GM21526 (cell line): ENCODE results near the gene FAHD1.
"Not testable (repeated sequence)": the region's sequence is repeated elsewhere in the genome, so short reads cannot be mapped to it uniquely, and the experiment has no call there.

Source experiments
- ATAC-seq: cut with Tn5 transposase; IDR thresholded peaks from one replicate; pipeline ENCODE4 v1.9.1; 2021; ENCODE audit warnings: moderate library complexity; ENCODE audit not compliant: unreplicated experiment, low FRiP score

Gene FAHD1

DNA sequence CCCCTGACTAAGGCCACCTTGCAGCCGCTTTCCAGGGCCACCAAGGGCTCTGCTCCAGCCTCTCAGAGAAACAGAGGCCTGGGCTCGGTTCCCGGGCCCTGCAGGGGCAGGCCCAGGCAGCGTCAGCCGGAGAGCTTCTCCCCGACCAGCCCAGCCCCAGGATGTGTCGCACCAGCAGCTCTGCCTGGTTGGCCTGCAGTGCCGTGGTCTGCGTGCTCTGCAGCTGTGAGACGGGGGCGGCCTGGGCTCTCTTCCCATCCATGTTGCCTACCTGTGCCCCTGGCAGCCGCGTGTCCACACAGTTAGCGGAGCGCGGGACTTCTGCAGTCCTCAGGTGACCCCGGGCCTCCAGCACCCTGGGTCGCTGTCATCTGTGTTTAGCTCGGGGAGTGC is 38.3 kb upstream of the FAHD1 start:
- ATAC-seq: no peak

DNA sequence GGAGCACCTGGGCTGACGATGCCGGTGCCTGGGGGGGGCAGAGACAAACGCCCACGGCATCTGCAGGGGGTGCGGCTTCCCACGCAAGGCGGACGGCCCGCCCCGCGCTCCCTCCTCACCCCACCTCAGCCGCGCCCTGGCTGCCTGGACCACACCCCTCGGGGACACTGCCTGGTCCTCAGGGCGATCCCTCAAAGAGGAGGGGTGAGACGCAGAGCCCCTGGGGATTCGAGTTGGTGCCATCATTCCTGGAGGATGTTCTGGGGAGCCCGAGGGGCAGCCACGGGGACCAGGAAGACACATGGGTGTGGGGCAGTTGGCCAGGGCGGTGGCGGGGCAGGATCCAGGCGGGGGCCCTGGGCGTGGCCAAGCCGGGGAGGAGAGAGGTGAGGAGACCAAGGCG is 37.4 kb upstream of the FAHD1 start:
- ATAC-seq: no peak

DNA sequence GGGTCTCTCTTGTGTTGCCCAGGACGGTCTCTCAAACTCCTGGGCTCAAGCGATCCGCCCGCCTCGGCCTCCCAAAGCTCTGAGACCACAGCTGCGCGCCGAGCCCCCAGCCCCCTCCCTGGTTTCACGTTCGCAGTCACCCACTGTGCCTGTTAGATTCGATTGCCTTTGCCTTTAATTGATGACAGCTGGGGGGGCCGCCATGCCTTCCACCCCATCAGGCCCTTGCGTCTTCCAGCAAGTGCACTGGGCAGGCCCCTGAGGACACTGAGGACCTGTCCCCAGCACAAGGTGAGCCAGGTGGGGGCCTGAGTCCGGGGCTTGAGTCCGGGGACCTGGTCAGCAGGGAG is 36.8 kb upstream of the FAHD1 start:
- no peak for ATAC-seq

DNA sequence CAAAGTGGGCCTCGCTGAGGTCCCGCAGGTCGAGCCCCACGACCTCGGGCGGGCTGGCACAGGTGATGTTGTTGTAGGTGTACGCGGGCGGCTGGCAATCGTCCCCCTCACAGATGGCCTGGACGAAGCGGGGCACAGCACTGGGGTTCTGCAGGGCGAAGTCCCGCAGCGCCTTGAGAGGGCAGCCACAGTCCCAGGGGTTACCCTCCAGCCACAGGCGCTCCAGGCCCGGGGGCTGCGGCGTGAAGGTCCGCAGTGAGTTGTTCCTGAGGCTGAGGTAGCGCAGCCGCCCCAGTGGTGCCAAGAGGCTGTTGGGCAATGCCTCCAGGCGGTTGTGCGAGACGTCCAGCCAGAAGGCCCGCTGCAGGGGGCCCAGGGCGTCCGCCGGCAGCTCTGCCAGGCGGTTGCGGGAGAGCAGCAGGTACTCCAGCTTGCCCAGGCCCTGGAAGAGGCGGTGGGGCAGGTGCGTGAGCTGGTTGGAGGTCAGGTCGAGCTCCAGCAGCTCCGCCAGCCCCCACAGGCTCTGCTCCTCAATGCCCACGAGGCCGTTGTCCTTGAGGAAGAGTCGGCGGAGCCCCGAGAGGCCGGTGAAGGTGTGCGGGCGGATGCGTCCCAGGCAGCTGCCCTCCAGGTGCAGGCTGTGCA is 36.3 kb upstream of the FAHD1 start:
- ATAC-seq: no peak

DNA sequence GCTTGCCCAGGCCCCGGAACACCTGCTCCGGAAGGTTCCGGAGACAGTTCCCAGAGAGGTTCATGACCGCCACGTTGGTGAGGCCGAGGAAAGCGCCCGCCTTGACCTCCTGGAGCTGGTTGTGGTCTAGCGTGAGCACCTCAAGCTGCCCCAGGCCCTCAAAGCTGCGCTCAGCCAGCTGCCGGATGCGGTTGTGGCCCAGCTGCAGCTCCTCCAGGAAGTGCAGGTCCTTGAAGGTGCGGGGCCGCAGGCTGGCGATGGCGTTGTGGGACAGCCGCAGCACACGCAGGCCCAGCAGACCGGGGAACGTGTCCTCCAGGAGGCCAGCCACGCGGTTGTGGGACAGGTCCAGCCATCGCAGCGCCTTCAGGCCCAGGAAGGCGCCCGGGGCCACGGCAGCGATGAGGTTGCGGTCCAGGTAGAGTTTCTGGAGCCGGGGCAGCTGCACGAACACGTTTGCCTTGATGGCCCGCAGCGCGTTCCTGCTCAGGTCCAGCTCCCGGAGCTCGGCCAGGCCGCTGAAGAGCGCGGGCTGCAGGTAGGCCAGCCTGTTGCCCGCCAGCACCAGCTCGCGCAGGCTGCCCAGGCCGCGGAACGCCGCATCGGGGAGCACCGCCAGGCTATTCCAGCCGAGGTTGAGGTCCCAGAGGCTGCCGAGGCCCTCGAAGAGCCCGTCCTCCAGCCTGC is 35.6 kb upstream of the FAHD1 start:
- ATAC-seq: no peak

DNA sequence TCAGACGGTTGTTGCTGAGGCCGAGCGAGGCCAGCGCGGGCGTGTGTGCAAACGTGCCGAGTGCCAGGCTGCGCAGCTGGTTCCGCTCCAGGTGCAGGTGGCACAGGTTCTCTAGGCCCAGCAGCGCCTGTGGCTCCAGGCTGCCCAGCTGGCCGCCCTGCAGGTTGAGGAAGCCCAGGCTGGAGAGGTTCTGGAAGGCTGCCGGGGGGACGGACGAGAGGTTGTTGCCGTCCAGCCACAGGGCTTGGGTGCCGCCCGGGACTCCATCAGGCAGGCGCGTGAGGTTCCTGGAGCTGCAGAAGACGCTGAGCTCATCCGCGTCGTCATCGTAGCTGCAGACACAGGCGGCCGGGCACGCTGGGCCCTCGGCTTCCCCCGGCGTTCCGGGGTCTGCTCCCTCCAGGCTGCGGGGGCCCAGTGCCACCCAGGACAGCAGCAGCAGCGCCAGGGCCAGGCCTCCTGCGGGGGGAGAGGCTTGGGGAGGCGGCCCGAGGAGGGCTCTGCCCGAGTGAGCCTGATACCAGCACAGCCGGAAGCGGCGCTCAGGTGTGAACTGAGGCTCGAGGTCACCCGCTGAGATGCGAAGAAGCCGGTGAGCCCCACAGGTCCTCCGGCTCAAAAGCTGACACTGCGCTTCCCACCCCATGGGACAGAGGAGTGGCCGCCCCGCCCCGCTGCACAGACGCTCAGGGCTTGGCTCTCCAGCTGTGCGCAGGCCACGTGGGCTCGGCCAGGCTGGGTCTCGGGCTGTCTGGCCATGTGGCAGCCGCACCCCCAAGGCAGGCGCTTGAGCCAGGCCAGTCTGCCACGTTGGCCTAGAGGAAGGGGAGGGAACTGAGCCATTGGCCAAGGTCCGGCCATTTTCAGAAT is 34.8 kb upstream of the FAHD1 start:
- no peak for ATAC-seq

DNA sequence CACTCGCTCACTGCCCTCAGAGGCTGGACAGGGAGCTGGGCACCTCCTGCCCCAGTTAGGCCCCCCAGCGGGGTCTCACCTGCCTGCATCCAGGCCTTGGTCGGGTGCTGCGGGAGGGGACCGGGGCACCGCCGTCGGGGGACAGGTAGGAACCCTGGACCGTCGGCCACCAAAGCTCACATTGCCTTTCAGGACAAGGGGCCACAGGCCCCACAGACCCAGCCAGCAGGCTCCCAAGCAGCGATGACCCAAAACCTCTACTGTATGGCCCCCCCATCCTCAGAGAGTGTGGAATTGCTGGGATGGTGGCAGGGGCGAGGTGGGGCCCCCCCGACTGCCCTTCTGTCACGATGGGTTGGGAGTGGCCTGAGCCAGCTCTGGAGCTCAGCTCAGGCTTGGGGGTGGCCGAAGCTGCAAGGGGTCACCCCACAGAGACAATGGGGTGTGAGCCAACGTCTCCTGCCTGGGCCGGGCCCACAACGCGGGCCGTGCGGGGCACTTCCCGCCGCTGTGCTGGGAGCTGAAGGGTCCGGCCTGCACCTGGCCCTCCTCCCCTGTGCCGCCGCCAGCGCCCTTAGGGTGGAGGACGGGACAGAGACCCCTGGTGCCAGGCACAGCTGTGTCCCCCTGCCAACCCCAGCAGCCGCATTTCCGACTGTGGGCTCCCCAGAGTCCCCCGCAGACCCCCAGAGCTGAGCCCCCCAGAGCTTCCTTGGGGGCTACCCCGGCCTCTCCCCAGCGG is 34.0 kb upstream of the FAHD1 start:
- no peak for ATAC-seq

DNA sequence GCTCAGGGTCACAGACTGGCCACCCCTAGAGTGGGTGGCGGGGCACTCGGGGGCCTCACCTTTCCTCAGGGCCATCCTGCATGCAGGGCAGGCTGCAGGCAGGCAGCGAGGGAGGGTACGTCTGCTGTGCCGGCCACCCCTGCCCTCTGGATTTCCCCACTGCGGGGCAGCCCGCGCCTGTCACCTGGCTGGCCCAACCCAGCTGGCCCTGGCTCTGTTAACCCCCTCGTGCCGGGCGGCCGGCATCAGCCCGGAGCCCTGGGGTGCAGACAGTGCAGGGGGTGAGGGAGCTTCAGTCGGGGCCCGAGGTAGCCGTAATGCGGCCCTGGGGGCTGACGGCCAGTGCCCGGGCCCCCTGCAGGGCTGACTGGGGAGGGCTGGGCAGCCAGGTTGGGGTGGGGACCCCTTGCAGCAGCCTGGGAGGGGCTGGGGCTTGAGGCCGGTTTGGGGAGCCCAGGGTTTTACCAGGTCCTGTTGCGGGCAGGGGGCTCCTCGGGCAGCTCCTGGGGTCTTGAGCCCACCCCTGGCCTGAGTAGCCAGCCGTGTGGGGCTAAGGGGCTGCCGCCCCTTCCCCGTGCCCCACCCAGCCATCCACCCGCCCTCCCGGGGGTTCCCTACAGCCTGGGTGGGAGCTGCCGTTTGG is 33.3 kb upstream of the FAHD1 start, which contains the start of gene IGFALS:
Gene IGFALS (minus strand): TSS at position 128 of the 643 bp plus-strand sequence. CDS start 53 bp downstream, at position 75.
- ATAC-seq: no peak

DNA sequence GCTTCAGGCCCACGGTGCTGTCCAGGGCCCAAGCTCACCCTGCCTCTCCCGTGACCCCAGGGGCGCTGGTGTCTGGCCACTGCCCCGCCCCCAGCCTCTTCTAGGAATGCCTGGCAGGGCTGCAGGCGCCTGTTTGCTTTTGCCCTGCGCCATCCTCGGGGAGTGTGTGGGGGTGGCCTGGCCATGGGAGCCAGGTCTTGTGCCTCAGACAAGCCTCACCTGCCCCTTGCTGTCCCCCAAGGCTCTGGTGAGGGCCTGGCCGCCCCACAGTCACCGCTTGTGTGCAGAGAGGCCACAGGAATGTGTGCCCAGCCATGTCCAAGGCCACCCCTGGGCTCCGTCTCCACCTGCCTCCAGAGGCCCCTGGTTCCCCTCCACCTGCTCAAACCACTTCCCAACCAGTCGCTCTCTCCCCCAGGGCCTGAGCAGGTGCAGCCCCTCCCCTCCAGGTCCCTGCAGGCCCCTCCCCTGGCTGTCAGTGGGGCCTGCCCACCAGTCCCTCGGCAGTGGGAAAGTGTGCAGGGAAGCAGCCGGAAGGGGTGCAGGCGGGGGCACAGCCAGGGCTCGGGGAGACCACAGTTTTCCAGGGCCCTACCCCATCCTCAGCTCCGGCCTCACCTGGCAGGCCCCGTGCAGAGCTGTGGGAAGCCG is 32.7 kb upstream of the FAHD1 start:
- ATAC-seq: no peak

DNA sequence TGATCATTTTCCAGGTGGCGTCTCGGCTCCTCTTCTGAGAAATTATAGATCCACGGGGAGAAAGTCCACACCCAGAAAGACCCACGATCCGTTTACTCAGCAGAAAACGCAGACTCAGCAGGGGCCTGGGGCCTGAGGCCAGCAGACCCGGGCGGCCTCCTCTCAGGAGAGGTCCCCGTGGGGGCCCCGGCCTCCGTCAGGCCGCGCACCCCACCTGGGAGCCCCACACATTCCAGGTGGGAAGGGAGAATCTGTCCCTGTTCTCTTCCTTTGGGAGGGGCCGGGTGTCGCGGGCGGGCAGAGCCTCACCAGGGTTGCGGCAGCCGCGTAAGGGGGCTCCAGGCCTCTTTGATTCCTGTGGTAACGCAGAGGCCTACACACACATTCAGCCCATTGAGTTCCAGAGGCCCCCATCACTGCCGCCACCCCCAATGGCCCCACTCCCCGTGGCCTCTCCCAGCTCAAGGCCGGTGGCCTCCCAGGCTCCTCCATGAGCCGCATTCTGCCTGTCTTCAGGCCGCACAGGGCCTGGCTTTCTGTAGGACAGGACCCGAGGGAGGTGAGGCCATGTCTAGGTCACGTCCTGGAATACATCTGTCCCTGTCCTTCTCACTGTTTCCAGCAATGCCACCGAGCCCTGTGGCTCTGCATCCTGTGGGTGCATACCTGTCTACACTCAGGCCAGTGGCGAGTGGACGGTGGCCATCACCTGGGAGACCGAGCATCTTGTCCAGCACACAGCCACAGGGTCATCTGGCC is 31.9 kb upstream of the FAHD1 start:
- ATAC-seq: no peak

DNA sequence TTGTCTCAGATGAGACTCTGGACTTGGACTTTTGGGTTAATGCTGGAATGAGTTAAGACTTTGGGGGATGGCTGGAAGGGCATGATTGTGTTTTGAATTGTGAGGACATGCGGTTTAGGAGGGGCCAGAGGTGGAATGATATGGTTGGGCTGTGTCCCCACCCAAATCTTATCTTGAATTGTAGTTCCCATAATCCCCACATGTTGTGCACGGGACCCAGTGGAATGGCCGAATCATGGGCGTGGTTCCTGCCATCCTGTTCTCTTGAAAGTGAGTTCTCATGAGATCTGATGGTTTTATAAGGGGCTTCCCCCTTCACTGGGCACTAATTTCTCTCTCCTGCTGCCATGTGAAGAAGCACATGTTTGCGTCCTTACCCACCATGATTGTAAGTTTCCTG is 27.7 kb upstream of the FAHD1 start:
- not testable (repeated sequence) for ATAC-seq

DNA sequence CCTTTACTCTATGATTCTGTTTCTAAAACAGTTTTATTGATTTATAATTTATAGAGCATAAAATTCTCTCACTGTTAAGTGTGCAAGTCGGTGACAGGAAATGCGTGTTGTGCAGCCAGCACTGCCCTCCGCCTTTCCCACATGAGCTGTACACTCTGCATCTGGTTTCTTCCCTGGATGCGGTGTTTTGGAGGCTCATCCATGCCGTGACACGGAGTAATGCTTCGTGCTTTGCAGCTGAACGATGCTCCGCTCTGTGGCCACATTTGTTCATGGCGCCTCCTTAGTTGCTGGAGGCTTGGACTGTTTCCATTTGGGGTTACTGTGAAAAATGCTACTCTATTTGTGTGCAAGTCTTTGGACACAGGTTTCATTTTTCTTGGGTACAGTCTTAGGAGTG is 26.3 kb upstream of the FAHD1 start:
- no peak for ATAC-seq

DNA sequence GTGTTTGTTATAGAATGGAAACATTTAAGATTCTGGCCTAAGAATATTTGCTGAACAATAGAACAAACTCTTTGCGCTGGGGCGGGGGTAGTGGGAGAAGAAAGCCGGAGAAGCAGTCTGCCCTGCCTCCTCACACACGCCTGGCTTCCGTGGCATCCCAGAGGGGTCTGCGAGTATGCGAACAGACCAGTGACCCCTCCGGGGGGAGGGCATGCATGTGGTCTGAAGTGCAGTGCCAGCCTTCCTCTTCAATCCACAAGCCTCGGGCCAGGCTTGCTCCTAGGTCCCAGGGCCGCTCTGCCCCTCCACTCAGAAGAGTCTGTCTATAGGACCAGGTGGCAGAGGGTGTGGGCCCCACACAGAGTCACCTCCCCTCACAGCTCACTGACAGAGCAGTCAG is 19.4 kb upstream of the FAHD1 start:
- ATAC-seq: no peak

DNA sequence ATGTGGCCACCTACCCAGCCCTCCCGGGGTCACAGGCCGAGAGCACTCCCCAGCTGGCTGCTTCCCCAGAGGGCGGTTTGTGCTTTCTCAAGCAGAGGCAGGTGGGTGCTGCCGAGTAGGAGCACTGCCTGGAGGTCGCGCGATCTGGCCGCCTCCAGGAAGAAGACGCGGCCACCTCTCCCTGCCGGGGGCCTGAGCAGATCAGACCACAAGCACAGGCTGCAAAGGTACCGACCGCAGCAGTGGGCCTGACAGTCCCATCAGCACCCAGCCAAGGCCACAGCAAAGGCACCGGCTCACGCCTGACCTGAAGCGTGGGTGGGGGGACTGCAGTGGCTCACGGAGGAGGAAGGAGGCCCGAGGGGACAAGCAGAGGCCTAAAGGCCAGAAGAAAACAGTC is 18.3 kb upstream of the FAHD1 start:
- no peak for ATAC-seq

DNA sequence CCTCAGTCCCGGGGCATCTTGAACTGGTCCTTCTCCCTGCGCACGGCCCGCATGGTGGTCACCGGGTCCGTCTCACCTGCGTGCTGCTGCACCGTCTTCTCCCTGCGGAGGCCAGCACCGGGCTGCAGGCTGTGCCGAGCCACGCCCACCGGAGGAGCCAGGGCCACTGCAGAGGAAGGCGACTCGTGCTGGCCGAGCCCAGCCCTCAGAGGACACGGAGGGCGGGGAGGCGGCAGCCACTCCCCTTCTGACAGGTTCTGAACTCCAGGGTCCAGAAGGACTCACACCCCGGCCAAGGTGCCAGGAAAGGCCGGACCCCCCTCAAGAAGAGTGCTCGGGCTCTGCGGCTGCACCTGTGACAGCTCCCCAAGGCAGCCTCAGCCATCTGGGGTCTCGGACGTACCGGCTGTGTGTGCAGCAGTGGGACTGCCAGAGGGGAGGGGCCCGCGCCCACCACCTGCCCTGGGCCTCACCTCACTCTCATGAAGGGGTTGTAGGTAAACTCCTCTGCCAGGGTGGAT is 17.7 kb upstream of the FAHD1 start:
- no peak for ATAC-seq

DNA sequence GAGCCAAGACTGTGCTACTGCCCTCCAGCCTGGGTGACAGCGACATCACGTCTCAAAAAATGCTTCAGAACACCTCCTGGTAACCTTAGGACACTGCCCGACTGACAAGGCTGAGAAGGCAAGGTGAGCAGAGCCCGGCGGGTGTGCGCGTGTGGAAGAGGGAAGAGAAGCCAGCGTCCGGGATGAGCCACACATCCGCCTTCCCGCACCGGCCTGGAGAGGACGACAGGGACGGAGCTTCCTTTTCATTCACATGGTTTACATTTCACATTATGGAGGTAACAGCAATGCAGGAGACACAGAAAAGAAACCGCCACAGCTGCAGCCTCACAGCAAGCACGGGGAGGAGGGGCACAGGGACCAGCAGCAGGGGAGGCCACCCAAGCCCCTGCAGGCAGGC is 16.9 kb upstream of the FAHD1 start:
- ATAC-seq: no peak

DNA sequence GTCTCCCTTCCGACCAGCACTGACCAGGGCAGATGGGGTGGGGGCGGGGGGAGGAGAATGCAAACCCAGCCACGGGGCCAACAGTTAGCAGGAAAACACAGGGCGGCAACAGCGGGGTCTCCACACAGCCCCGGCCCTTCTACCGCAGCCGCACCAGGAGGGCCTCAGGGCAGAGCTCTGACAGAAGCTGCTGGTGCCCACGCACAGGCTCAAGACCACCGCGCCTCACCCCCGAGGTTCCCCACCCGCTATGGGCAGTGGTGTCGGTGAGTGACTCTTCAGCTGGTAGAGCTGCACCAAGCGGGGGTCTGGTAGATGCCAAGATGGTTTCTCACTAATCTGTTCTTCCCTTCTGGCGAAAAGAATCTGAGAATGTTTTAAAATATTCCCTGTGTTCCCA is 16.5 kb upstream of the FAHD1 start:
- no peak for ATAC-seq

DNA sequence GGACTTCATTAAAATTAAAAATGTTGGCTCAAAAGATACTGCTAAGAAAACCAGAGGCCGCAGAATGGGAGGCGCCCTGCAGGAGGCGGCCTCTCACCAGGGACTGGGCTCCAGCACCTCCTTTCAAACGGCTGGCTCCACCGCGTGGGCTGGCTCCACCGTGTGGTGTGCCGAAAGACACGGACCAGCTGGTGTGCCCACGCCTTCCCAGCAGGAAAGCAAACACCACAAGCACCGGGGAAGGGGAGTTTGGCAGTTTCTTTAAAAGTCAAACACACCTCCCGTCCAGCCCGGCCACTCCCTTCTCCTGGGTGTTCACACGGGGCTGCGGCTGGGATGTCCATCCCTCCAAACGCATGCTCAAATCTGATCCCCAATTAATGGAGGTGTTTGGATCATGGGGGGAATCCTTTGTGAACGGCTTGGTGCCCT is 14.3 kb upstream of the FAHD1 start:
- ATAC-seq: no peak

DNA sequence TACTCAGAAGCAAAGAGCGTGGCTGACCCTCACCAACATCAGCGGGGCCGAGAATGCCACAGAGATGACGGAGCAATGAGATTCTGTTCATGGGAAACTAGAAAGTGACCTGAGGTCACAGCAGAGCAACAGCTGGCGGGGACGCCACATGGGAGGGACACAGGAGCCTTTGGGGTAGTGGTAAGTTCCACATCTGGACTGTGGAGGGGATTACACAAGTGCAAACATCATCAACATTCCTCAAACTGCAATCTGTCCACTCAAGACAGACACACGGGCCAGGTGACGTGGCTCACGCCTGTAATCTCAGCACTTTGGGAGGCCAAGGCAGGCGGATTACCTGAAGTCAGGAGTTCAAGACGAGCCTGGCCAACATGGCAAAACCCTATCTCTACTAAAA is 11.5 kb upstream of the FAHD1 start:
- no peak for ATAC-seq
